Fibroblast of skin of left biceps (primary cell): ENCODE measurements around the gene CGB5.
"Not testable (repeated sequence)": the region's sequence is repeated elsewhere in the genome, so short reads cannot be mapped to it uniquely, and the experiment has no call there.

ENCODE experiments used
- DNase-seq, 2 experiments: peaks; one replicate each; pipeline ENCODE4 v3.0.0-alpha.2; 2013; ENCODE audit warnings: low read depth in 2 of 2

The CGB5 gene

GRCh38 chr19:49043548-49043947, at the start of gene CGB5:
CGB5 (plus strand) TSS chr19:49043848; CDS start chr19:49044210, 362 bp downstream.
- DNase-seq: not testable (repeated sequence)

- DNase-seq: no peak
These were observed 49.6 kb upstream of the CGB5 start for GRCh38 chr19:48994035-48994386.

- no peak for DNase-seq
These were observed 45.7 kb upstream of the CGB5 start for GRCh38 chr19:48997972-48998371.

- DNase-seq: no peak
These were observed 43.9 kb upstream of the CGB5 start for GRCh38 chr19:48999481-49000325.

- DNase-seq: no peak
These were observed 39.5 kb upstream of the CGB5 start for GRCh38 chr19:49004133-49004532.

- no peak for DNase-seq
These were observed 38.6 kb upstream of the CGB5 start for GRCh38 chr19:49004964-49005614.

GRCh38 chr19:49006905-49007304, 36.7 kb upstream of the CGB5 start:
- no peak for DNase-seq

GRCh38 chr19:49009828-49010227, 33.8 kb upstream of the CGB5 start:
- DNase-seq: no peak

GRCh38 chr19:49010453-49010852, 33.2 kb upstream of the CGB5 start:
- DNase-seq: no peak

GRCh38 chr19:49011194-49011593, 32.5 kb upstream of the CGB5 start:
- DNase-seq: no peak

- no peak for DNase-seq
These were observed 29.4 kb upstream of the CGB5 start for GRCh38 chr19:49014123-49014869.

GRCh38 chr19:49014870-49015255, 28.8 kb upstream of the CGB5 start:
- DNase-seq: no peak

- DNase-seq: no peak
These were observed 27.4 kb upstream of the CGB5 start for GRCh38 chr19:49016067-49016839.

- DNase-seq: no peak
These were observed 26.5 kb upstream of the CGB5 start, which contains the start of gene LHB for GRCh38 chr19:49017041-49017665. LHB (minus strand) TSS chr19:49017091; CDS start chr19:49017081, 10 bp downstream.

- DNase-seq: peak; percentile 18 to 27
These were observed 25.8 kb upstream of the CGB5 start for GRCh38 chr19:49017666-49018351.

- not testable (repeated sequence) for DNase-seq
These were observed 25.0 kb upstream of the CGB5 start for GRCh38 chr19:49018388-49019241.

- no peak for DNase-seq
These were observed 24.3 kb upstream of the CGB5 start for GRCh38 chr19:49019242-49019932.

- DNase-seq: no peak
These were observed 23.3 kb upstream of the CGB5 start for GRCh38 chr19:49020342-49020741.
